Lower leg skin (tissue), 3 donors: ENCODE results near the gene MRPL34.

ENCODE experiments used
- POLR2A ChIP-seq, 2 donors: fragments of 450-650 bp; IDR thresholded peaks; one replicate each; pipeline ENCODE4 v1.6.1; 2016 to 2017; ENCODE audit warnings: antibody characterized with exemption in 2 of 2, mild to moderate bottlenecking in 1 of 2, moderate library complexity in 1 of 2
- TF ChIP-seq, protein P1 (sequence below), 3 donors: fragments of 450-650 bp; IDR thresholded peaks; one replicate each; pipeline ENCODE4 v1.5.1; 2016; ENCODE audit warnings: antibody characterized with exemption in 3 of 3, mild to moderate bottlenecking in 3 of 3, moderate library complexity in 2 of 3

DNA sequence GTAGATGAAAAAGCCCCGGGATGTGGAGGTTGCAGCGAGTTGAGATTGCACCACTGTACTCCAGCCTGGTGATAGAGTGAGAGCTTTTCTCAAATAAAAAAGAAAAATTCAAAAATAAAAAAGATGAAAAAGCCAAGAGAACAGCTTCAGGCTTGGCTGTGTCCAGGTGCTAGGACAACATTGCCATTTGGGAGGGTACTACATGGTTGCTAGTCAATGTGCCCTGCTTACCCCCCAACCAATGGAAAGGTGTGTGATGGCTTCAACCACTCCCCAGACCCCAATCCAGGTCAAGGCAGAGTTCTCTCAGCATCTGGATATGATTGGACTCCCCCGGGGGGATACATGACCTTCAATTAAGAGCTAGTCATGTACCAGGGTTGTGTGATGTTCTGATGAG is 26.2 kb upstream of the MRPL34 start:
- TF ChIP-seq, protein P1, sequence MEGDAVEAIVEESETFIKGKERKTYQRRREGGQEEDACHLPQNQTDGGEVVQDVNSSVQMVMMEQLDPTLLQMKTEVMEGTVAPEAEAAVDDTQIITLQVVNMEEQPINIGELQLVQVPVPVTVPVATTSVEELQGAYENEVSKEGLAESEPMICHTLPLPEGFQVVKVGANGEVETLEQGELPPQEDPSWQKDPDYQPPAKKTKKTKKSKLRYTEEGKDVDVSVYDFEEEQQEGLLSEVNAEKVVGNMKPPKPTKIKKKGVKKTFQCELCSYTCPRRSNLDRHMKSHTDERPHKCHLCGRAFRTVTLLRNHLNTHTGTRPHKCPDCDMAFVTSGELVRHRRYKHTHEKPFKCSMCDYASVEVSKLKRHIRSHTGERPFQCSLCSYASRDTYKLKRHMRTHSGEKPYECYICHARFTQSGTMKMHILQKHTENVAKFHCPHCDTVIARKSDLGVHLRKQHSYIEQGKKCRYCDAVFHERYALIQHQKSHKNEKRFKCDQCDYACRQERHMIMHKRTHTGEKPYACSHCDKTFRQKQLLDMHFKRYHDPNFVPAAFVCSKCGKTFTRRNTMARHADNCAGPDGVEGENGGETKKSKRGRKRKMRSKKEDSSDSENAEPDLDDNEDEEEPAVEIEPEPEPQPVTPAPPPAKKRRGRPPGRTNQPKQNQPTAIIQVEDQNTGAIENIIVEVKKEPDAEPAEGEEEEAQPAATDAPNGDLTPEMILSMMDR (IDR thresholded peaks at IDR 0.05), result no peak
- no peak for TF ChIP-seq POLR2A (IDR thresholded peaks at IDR 0.05)
